A673 (cell line): Measurements from ENCODE around the gene CTDSP2. TPM values are rescaled to one million over a fixed set of nuclear protein-coding genes. Genes with fewer than 3 reads are reported as not detected.

Source experiments
- BruUV-seq: library from RNA; stranded (reverse); fragments of 400-500 nt; replicated peaks from 2 replicates; lab custom pipeline; 2021; lab: Mats Ljungman, UMichigan
- CTCF ChIA-PET: fragments of 300-600 bp; sonication (Branson Sonifier 250); formaldehyde crosslinking; loops from one replicate; lab custom pipeline; 2022; ENCODE audit warnings: antibody characterized with exemption; lab: Charles Lee
- POLR2A ChIA-PET: fragments of 300-600 bp; sonication (Branson Sonifier 250); formaldehyde crosslinking; loops from one replicate; lab custom pipeline; 2022; ENCODE audit warnings: antibody characterized with exemption; ENCODE audit not compliant: low non-redundant PET; lab: Charles Lee
- DNase-seq: peaks from one replicate; pipeline ENCODE4 v3.0.0-alpha.2; 2015; ENCODE audit warnings: low spot score
- H3K27ac ChIP-seq: fragments of 200-600 bp; sonication (generic); 2 replicates; pipeline ENCODE4 v1.5.1; 2016; ENCODE audit warnings: mixed run types, low read depth, mild to moderate bottlenecking, mixed read lengths, antibody characterized with exemption, low read length; ENCODE audit not compliant: poor library complexity, severe bottlenecking
- H3K27me3 ChIP-seq: fragments of 200-600 bp; sonication (generic); replicated peaks from 2 replicates; pipeline ENCODE4 v1.6.1; 2017; ENCODE audit warnings: mixed run types, low read depth, mild to moderate bottlenecking, mixed read lengths, antibody characterized with exemption, low read length; ENCODE audit not compliant: insufficient read depth, poor library complexity
- H3K36me3 ChIP-seq: fragments of 200-600 bp; sonication (generic); 2 replicates; pipeline ENCODE4 v1.6.1; 2016; ENCODE audit warnings: mixed run types, mild to moderate bottlenecking, mixed read lengths, antibody characterized with exemption, low read length; ENCODE audit not compliant: insufficient read depth, poor library complexity, severe bottlenecking
- H3K4me1 ChIP-seq: fragments of 200-600 bp; sonication (generic); 2 replicates; pipeline ENCODE4 v1.6.1; 2017; ENCODE audit warnings: mixed run types, mild to moderate bottlenecking, mixed read lengths, antibody characterized with exemption, low read length; ENCODE audit not compliant: insufficient read depth, poor library complexity, severe bottlenecking
- H3K4me3 ChIP-seq: fragments of 200-600 bp; sonication (generic); 2 replicates; pipeline ENCODE4 v1.5.1; 2016; ENCODE audit warnings: low read depth, mixed run types, mild to moderate bottlenecking, mixed read lengths, low read length; ENCODE audit not compliant: poor library complexity, severe bottlenecking
- H3K9me3 ChIP-seq: fragments of 200-600 bp; sonication (generic); 2 replicates; pipeline ENCODE4 v1.6.1; 2016; ENCODE audit warnings: mixed run types, low read depth, mild to moderate bottlenecking, mixed read lengths, antibody characterized with exemption, low read length; ENCODE audit not compliant: poor library complexity, severe bottlenecking
- CTCF ChIP-seq: fragments of 300-800, 200-600 bp; sonication (generic); conservative IDR thresholded peaks from 2 replicates; pipeline ENCODE4 v1.5.1; 2017; ENCODE audit warnings: low read depth, mild to moderate bottlenecking, antibody characterized with exemption, low read length, moderate library complexity, mixed read lengths
- EZH2 ChIP-seq: fragments of 200-600 bp; sonication (generic); IDR thresholded peaks from 2 replicates; pipeline ENCODE4 v1.6.1; 2017; ENCODE audit warnings: borderline replicate concordance, low read depth, mild to moderate bottlenecking, mixed read lengths, antibody characterized with exemption, low read length; ENCODE audit not compliant: poor library complexity, severe bottlenecking
- intact Hi-C: fragments of 100-400 bp; cut with micrococcal nuclease; formaldehyde crosslinking; loops from one replicate; pipeline ENCODE4 v1.10.0; 2022; ENCODE audit not compliant: unreplicated experiment
- total RNA-seq: library from RNA; stranded (reverse); gene quantifications from 2 replicates; pipeline ENCODE4 v1.2.3, GENCODE V29; 2021

The CTDSP2 gene
- total RNA-seq, 1 experiment from 2014 or later, result 115 TPM

- POLR2A ChIA-PET, result interaction anchor here (0.7 kb wide), 1 partner anchor 22 kb away, joined by 4 read pairs; no protein-coding TSS in a partner anchor
These were observed 17.3 kb downstream of the CTDSP2 start for GRCh38 chr12:57829025-57829777.

GRCh38 chr12:57826966-57827365 is 19.6 kb downstream of the CTDSP2 start:
- no peak for TF ChIP-seq EZH2
- no peak for TF ChIP-seq CTCF
- POLR2A ChIA-PET, result interaction anchor here (0.5 kb wide), 1 partner anchor 82 kb away, joined by 6 read pairs; the partner anchor contains the start of gene TSPAN31
- peaks cover 5% of the 10 kb centered on the region for H3K4me1 ChIP-seq

More at GRCh38 chr12:57829025-57829777, 17.3 kb downstream of the CTDSP2 start:
- no peaks in the 10 kb centered on the region for H3K27me3 ChIP-seq
- H3K9me3 ChIP-seq, result no peaks in the 10 kb centered on the region
- intact Hi-C loops, result no loop called here
- peak overlapping the region; percentile 12 for H3K27ac ChIP-seq
- no peak for TF ChIP-seq EZH2
- no peak for TF ChIP-seq CTCF
- CTCF ChIA-PET, result interaction anchor here (0.6 kb wide), 1 partner anchor 189 kb away, joined by 3 read pairs; no protein-coding TSS in a partner anchor
- DNase-seq, result no peak
- peaks cover 27% of the 10 kb centered on the region for H3K4me1 ChIP-seq
- no TSS peak for BruUV-seq
- peaks cover 54% of the 10 kb centered on the region for H3K36me3 ChIP-seq
- H3K4me3 ChIP-seq, result no peak overlapping the region

GRCh38 chr12:57826400-57826799 is 20.1 kb downstream of the CTDSP2 start:
- no peaks in the 10 kb centered on the region for H3K27me3 ChIP-seq
- peaks cover 78% of the 10 kb centered on the region for H3K36me3 ChIP-seq
- ChIA-PET POLR2A (interaction anchor here (0.5 kb wide), 1 partner anchor 82 kb away, joined by 6 read pairs; the partner anchor contains the start of gene TSPAN31), CTCF (no interaction called here)
- no peaks in the 10 kb centered on the region for H3K9me3 ChIP-seq
- TF ChIP-seq CTCF (no peak), EZH2 (no peak)
- no peak overlapping the region for H3K4me3 ChIP-seq
- BruUV-seq, result no TSS peak
- H3K27ac ChIP-seq, result no peak overlapping the region
- DNase-seq, result no peak
- intact Hi-C loops, result no loop called here
- no peaks in the 10 kb centered on the region for H3K4me1 ChIP-seq

More at GRCh38 chr12:57826966-57827365, 19.6 kb downstream of the CTDSP2 start:
- DNase-seq, result no peak
- H3K36me3 ChIP-seq, result peaks cover 74% of the 10 kb centered on the region
- H3K27ac ChIP-seq, result no peak overlapping the region
- CTCF ChIA-PET, result no interaction called here
- no peaks in the 10 kb centered on the region for H3K27me3 ChIP-seq
- intact Hi-C loops, result no loop called here
- H3K9me3 ChIP-seq, result no peaks in the 10 kb centered on the region
- H3K4me3 ChIP-seq, result no peak overlapping the region
- no TSS peak for BruUV-seq
